HG03565 (cell line): ENCODE measurements around the gene NPC1L1.

Experiments
- ATAC-seq: cut with Tn5 transposase; IDR thresholded peaks from one replicate; pipeline ENCODE4 v1.9.1; 2021; ENCODE audit warnings: mild to moderate bottlenecking, moderate library complexity; ENCODE audit not compliant: unreplicated experiment

Gene NPC1L1

GRCh38 chr7:44472843-44473242 is 68.3 kb downstream of the NPC1L1 start:
- no peak for ATAC-seq

- ATAC-seq, result no peak
These were observed 69.3 kb downstream of the NPC1L1 start for GRCh38 chr7:44471850-44472249.

GRCh38 chr7:44471436-44471835 is 69.7 kb downstream of the NPC1L1 start:
- no peak for ATAC-seq

- no peak for ATAC-seq
These were observed 70.4 kb downstream of the NPC1L1 start for GRCh38 chr7:44470628-44471245.

GRCh38 chr7:44470135-44470479 is 71.0 kb downstream of the NPC1L1 start:
- no peak for ATAC-seq

- ATAC-seq, result no peak
These were observed 71.5 kb downstream of the NPC1L1 start for GRCh38 chr7:44469461-44470134.

GRCh38 chr7:44467217-44467548 is 73.9 kb downstream of the NPC1L1 start:
- ATAC-seq, result no peak

GRCh38 chr7:44466300-44467216 is 74.6 kb downstream of the NPC1L1 start:
- no peak for ATAC-seq

GRCh38 chr7:44465490-44465889 is 75.6 kb downstream of the NPC1L1 start:
- no peak for ATAC-seq

- no peak for ATAC-seq
These were observed 77.8 kb downstream of the NPC1L1 start for GRCh38 chr7:44463169-44463808.
